Measurements from ENCODE around the gene AOPEP. TPM values are rescaled to one million over a fixed set of nuclear protein-coding genes. Genes with fewer than 3 reads are reported as not detected.

Gene AOPEP
- total RNA-seq, 1 experiment from 2014 or later: 89.5 TPM

GRCh38 chr9:94705162-94705702 lies 21.3 kb upstream of the AOPEP start:
- CTCF ChIA-PET: interaction anchor here (0.6 kb wide), 1 partner anchor 24 kb away, joined by 3 read pairs; no protein-coding TSS in a partner anchor
- peaks cover 4% of the 10 kb centered on the region for H3K27me3 Mint-ChIP-seq (ENCODE audit: unreplicated experiment)
- H3K27ac Mint-ChIP-seq (ENCODE audit: unreplicated experiment): no peak overlapping the region
- no peaks in the 10 kb centered on the region for H3K36me3 Mint-ChIP-seq (ENCODE audit: insufficient read depth, unreplicated experiment)
- DNase-seq: no peak
- no peak for TF ChIP-seq CTCF (IDR thresholded peaks at IDR 0.05; ENCODE audit: unreplicated experiment)
- H3K9me3 Mint-ChIP-seq (ENCODE audit: low read depth, unreplicated experiment): peaks cover 2% of the 10 kb centered on the region
- intact Hi-C loops (cut with micrococcal nuclease; ENCODE audit: unreplicated experiment): no loop called here
- H3K4me1 Mint-ChIP-seq (ENCODE audit: low read depth, unreplicated experiment): no peaks in the 10 kb centered on the region
- no peak overlapping the region for H3K4me3 Mint-ChIP-seq (ENCODE audit: low read depth, unreplicated experiment)
- no TSS peak for BruUV-seq (replicated peaks)

- no peak for DNase-seq
- Mint-ChIP-seq H3K4me1 (ENCODE audit: low read depth, unreplicated experiment) (no peaks in the 10 kb centered on the region), H3K9me3 (ENCODE audit: low read depth, unreplicated experiment) (no peaks in the 10 kb centered on the region), H3K27me3 (ENCODE audit: unreplicated experiment) (no peaks in the 10 kb centered on the region), H3K4me3 (ENCODE audit: low read depth, unreplicated experiment) (no peak overlapping the region), H3K27ac (ENCODE audit: unreplicated experiment) (no peak overlapping the region), H3K36me3 (ENCODE audit: insufficient read depth, unreplicated experiment) (no peaks in the 10 kb centered on the region)
- intact Hi-C loops (cut with micrococcal nuclease; ENCODE audit: unreplicated experiment): no loop called here
- TF ChIP-seq CTCF (IDR thresholded peaks at IDR 0.05; ENCODE audit: unreplicated experiment): no peak
- no TSS peak for BruUV-seq (replicated peaks)
- CTCF ChIA-PET: no interaction called here
These were observed 19.6 kb upstream of the AOPEP start for GRCh38 chr9:94706922-94707321.

- no TSS peak for BruUV-seq (replicated peaks)
- intact Hi-C loops (cut with micrococcal nuclease; ENCODE audit: unreplicated experiment): no loop called here
- CTCF ChIA-PET: no interaction called here
- TF ChIP-seq CTCF (IDR thresholded peaks at IDR 0.05; ENCODE audit: unreplicated experiment): no peak
- no peak overlapping the region for H3K27ac Mint-ChIP-seq (ENCODE audit: unreplicated experiment)
- no peak for DNase-seq
- H3K4me3 Mint-ChIP-seq (ENCODE audit: low read depth, unreplicated experiment): no peak overlapping the region
- peaks cover 10% of the 10 kb centered on the region for H3K4me1 Mint-ChIP-seq (ENCODE audit: low read depth, unreplicated experiment)
- peaks cover 4% of the 10 kb centered on the region for H3K9me3 Mint-ChIP-seq (ENCODE audit: low read depth, unreplicated experiment)
- peaks cover 13% of the 10 kb centered on the region for H3K27me3 Mint-ChIP-seq (ENCODE audit: unreplicated experiment)
- no peaks in the 10 kb centered on the region for H3K36me3 Mint-ChIP-seq (ENCODE audit: insufficient read depth, unreplicated experiment)
These were observed 12.9 kb upstream of the AOPEP start for GRCh38 chr9:94713436-94714215.

GRCh38 chr9:94714494-94714893 lies 12.0 kb upstream of the AOPEP start:
- Mint-ChIP-seq H3K27me3 (ENCODE audit: unreplicated experiment) (peaks cover 13% of the 10 kb centered on the region), H3K4me1 (ENCODE audit: low read depth, unreplicated experiment) (peaks cover 13% of the 10 kb centered on the region), H3K27ac (ENCODE audit: unreplicated experiment) (no peak overlapping the region), H3K4me3 (ENCODE audit: low read depth, unreplicated experiment) (no peak overlapping the region), H3K36me3 (ENCODE audit: insufficient read depth, unreplicated experiment) (no peaks in the 10 kb centered on the region), H3K9me3 (ENCODE audit: low read depth, unreplicated experiment) (peaks cover 4% of the 10 kb centered on the region)
- CTCF ChIA-PET: no interaction called here
- intact Hi-C loops (cut with micrococcal nuclease; ENCODE audit: unreplicated experiment): no loop called here
- no TSS peak for BruUV-seq (replicated peaks)
- TF ChIP-seq CTCF (IDR thresholded peaks at IDR 0.05; ENCODE audit: unreplicated experiment): no peak
- no peak for DNase-seq
